Activated effector memory CD4-positive, alpha-beta T cell treated with Interleukin-2 at 50 U/mL for 16 hours (primary cell): ENCODE results near the gene ITGAD.
"Not testable (repeated sequence)": the region's sequence is repeated elsewhere in the genome, so short reads cannot be mapped to it uniquely, and the experiment has no call there.

Experiments
- DNase-seq: peaks from one replicate; pipeline ENCODE4 v3.0.0-alpha.2; 2020

The ITGAD gene

DNA sequence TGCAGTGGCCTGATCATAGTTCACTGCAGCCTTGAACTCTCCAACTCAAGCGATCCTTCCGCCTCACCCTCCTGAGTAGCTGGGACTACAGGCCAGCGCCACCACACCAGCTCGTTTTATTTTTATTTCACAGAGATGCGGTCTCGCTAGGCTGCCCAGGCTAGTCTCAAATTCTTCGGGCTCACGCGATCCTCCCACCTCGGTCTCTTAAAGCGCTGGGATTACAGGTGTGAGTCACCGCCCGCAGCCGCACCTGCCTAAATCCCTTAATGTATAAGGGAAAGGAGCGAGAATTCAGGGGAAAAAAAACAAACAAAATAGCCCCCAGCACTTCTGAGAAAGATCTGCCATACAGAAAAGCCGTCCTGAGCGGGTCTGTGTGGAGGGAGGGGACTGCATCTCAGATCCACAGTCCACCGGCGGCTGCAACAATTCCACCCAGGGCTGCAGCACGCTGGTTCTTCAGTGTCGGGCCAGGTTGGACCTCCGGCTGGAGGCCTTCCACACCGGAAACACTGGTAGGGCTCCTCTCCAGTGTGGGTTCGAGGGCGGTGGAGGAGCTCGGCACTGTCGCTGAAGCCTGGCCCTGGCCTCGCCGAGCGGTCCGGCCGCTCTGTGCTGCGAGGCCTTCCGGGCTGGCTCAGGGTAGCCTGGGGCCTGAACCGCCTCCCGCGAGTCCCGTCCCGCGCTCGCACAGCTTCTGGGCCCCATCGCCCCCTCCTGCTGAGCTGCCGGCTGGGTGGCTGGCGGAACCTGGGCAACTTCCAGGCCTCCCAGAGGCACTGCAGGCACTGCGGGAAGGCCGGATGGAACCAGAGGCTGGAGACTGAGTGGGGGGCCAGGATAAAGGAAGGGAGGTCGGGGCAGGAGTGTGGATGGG is 42.4 kb downstream of the ITGAD start:
- DNase-seq, result no peak

DNA sequence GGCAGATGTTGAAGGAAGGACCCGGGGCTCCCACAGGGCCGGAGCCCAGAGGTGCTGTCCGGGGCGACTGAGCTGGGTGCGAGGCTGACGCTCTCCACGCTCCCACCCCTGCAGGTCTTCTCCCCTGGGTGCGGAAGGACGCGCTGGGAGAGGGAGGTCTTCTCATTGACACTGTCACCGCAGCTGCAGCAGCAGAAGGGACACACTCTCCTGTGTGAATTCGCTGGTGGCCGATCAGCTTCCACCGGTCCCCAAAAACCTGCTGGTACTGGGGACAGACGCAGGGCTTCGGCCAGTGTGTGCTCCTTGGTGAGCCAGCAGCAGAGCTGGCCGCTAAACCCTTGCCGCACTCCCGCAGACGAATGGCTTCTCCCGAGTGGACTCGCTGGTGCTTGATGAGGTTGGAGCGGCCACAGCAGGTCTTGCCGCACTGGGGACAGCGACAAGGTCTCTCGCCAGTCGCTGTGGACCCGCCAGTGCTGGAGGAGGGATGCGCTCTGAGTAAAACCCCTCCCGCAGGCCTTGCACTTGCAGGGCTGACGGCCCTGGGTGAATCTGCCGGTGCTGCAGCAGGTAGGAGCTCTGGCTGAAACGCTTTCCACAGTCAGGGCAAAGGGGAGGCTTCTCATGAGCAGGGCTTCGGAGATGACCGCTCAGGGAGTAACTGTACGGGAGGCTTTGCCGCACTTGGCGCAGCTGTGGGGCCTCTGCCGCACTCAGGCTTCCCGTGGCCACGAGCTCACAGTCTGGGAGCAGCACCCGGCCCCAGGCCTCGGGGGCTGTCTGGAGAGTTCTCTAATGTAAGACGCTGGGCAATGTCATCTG is 43.3 kb downstream of the ITGAD start:
- DNase-seq, result no peak

- no peak for DNase-seq
Observed at GRCh38 chr16:31438414-31438813, 45.3 kb downstream of the ITGAD start.

- DNase-seq, result not testable (repeated sequence)
Observed at GRCh38 chr16:31439023-31439422, 45.9 kb downstream of the ITGAD start.

- DNase-seq, result no peak
Observed at GRCh38 chr16:31439519-31439918, 46.4 kb downstream of the ITGAD start.

DNA sequence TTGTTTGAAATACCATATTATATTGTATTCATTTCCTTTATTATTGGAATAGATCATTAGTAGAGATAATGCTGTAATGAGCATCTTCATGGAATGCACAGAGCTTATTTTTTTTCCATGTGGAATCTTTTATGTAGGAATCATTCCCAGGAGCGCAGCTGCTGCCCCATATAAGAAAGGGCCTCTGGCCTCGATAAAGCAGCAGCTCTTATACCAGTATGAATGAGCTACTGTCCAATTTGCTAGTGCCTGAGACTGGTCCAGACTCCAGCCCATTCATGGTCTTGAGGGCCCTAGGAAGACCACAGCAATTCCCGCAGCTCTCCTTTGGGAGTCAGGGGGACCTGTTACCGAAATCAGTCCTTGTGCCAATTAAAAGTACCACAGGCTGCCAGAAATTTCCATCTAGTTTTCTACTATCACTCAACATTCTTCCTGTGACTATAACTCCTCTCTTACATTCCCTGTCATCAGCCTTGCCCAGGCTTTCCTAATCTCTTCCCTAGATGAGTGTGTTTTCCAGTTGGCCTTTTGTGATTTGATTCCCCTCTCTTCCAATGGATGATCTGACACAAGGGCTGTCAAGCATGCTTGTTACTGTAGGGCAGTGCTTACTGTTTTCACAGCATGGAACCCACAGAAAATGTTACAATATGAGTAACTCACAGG is 47.5 kb downstream of the ITGAD start:
- DNase-seq, result no peak

DNA sequence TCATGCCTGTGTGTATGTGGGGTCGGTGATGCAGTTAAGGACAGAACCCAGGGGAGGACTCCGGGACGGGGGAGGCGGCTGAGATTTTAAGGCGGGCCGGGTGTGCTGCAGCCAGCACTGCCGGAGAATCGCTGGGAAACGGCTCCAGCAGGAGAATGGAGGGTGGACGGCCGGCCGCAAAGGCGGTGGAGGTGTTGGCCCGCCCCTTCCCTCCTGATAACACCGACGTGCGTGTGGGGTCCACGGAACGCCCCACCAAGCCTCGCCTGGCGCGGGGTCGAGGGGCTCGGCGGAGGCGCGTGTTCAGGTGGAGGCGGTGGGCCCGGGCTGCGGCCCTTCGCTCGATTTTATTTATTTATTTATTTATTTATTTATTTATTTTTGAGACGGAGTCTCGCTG is 48.8 kb downstream of the ITGAD start:
- DNase-seq, result no peak

GRCh38 chr16:31445931-31446330 is 52.8 kb downstream of the ITGAD start:
- DNase-seq, result not testable (repeated sequence)

DNA sequence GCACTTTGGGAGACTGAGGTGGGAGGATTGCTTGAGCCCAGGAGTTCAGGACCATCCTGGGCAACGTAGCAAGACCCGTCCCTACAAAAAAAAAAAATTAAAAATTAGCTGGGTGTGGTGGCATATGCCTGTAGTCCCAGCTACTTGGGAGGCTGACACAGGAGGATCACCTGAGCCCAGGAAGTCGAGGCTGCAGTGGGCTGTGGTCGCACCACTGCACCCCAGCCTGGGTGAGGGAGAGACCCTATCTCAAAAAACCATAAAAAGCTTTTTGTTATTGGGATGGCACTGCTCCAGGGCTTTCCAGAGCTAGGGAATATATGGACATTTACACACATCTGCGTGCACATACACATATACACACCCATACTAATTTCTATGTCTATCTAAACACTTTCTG is 58.1 kb downstream of the ITGAD start:
- no peak for DNase-seq

GRCh38 chr16:31451681-31452351 is 58.7 kb downstream of the ITGAD start:
- DNase-seq, result no peak

- DNase-seq, result no peak
Observed at GRCh38 chr16:31452631-31453106, 59.5 kb downstream of the ITGAD start.

DNA sequence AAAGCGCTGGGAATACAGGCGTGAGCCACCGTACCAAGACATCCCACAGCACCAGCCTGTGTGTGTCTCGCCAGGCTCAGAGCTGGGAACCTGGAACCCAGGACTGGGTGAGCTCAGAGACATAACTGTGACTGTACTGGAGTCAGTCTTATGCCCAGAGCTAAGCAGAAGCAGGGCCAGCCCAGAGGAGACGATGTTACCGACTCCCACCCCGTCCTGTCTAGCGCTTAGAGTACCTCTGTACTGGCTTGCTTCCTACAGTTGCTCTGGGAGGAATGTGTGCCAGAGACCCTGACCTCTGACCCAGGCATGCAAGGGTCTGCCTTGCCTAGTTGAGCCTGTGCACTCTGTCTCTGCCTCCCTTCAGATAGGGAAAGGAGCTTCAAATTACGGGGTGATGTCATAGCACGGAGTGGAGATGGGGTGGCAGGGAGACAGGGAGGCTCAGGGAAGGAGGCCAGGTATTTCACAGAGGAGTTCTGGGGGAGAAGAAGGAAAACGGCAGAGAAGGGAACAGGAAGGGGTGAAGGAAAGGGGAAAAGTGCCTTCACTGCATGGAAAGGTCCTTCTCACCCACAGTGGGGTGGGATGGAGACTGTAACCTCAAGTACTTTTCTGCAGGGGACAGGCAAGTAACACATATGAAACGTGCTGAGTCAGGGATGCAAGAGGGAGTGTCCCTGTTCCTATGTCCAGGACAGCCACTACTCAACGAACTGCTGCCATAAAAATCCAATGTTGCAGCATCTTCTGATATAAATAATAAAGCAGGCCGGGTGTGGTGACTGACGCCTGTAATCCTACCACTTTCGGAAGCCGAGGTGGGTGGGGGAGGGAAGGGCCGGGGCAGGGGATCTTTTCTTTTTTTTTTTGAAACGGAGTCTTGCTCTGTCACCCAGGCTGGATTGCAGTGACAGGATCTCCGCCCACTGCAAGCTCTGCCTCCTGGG is 60.4 kb downstream of the ITGAD start:
- DNase-seq, result no peak

GRCh38 chr16:31455601-31456314 is 62.6 kb downstream of the ITGAD start:
- DNase-seq, result no peak

DNA sequence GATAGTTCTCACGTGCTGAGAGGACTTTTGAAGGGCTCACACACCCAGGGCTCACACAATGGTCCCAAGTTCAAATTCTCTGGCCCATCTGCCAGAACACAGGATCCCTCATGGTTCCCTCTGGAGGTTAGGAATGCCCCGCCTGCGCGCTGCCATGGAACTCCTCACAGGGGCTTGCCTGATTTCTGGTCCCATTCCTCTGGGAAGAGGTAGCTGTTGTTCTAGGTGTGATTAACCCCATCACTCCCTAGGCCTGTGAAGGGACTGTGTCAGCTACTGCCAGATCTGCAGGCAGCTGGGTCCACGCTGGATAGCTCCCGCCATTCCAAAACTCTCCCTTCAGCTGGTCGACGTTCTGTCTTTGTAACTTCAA is 63.8 kb downstream of the ITGAD start:
- DNase-seq, result no peak

DNA sequence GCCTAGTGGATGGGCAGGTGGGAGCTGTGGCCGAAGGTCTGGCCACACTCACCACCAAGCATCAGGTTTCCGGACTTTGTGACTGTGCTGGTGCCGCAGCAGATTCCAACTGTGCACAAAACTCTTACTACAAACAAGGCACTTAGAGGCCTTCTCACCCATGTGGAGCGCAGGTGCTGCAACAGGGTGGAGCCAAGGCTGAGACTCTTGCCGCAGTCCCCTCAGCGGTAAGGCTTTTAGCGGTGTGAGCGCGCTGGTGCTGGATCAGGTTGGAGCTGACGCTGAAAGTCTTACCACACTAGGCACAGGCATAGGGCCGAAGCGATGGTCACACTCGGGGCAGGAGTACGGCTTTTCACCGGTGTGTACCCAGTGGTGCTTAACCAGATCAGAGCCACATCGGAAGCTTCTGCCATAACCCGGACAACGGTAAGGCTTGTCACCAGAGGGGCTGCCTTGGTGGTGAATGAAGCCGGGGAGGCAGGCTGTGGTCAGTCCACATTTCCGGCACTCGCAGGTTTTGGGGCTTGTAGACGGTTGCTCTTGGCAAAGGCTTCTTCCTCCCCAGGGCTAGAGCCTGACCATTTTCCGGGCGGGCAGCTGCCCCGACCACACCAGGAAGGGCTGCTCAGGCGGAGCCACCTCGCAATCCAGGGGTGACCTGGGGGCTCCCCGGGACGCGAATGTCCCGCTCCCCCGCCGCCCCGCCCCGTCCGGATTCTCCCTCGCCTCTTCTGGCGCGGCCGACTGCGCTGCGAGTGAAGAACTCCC is 65.1 kb downstream of the ITGAD start:
- peak; percentile 36 for DNase-seq

- DNase-seq, result peak; percentile 93
Observed at GRCh38 chr16:31458844-31459686, 65.9 kb downstream of the ITGAD start, which contains the start of gene ARMC5. TSS of gene ARMC5 (plus strand) at chr16:31459501. CDS start at chr16:31459525, 24 bp downstream.

- DNase-seq, result peak; percentile 100
Observed at GRCh38 chr16:31459687-31460581, 66.8 kb downstream of the ITGAD start.

DNA sequence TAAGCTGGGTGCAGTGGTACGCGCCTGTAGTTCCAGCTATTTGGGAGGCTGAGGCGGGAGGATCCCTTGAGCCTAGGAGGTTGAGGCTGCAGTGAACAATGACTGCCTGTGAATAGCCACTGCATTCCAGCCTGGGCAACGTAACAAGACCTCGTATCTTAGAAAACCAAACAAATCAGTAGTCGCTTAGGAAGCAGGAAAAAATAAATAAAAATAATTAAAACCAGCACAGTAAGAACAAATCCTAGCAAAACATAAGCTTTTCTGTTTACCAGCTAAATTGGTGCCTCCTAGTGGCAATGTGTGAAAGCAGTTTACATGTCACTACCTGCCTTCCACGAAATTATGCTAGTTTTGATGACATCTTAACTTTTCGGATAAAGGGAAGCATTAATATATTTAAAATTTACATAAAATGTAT is 67.5 kb downstream of the ITGAD start:
- DNase-seq, result no peak
